NCI-H128 (cell line): ENCODE data around the gene ADGRL3.

Source experiments
- DNase-seq: peaks from one replicate; lab custom pipeline; 2025; ENCODE audit not compliant: unreplicated experiment; lab: John Stamatoyannopoulos, UW

ADGRL3 gene

GRCh38 chr4:61872983-61873382 is 672.9 kb downstream of the ADGRL3 start:
- DNase-seq, result no peak

- no peak for DNase-seq
These were observed 677.1 kb downstream of the ADGRL3 start for GRCh38 chr4:61877266-61877665.

- DNase-seq, result no peak
These were observed 677.8 kb downstream of the ADGRL3 start for GRCh38 chr4:61877893-61878292.

- no peak for DNase-seq
These were observed 682.3 kb downstream of the ADGRL3 start for GRCh38 chr4:61882381-61882780.

- no peak for DNase-seq
These were observed 686.0 kb downstream of the ADGRL3 start for GRCh38 chr4:61886131-61886530.

GRCh38 chr4:61889117-61889516 is 689.0 kb downstream of the ADGRL3 start:
- no peak for DNase-seq

GRCh38 chr4:61890321-61890720 is 690.2 kb downstream of the ADGRL3 start:
- no peak for DNase-seq

- no peak for DNase-seq
These were observed 691.8 kb downstream of the ADGRL3 start for GRCh38 chr4:61891953-61892352.

- no peak for DNase-seq
These were observed 696.5 kb downstream of the ADGRL3 start for GRCh38 chr4:61896634-61897033.

- no peak for DNase-seq
These were observed 708.9 kb downstream of the ADGRL3 start for GRCh38 chr4:61909031-61909430.

GRCh38 chr4:61911313-61911756 is 711.2 kb downstream of the ADGRL3 start:
- DNase-seq, result no peak

- DNase-seq, result no peak
These were observed 713.5 kb downstream of the ADGRL3 start for GRCh38 chr4:61913619-61914018.

GRCh38 chr4:61915501-61915900 is 715.4 kb downstream of the ADGRL3 start:
- no peak for DNase-seq

GRCh38 chr4:61918507-61918906 is 718.4 kb downstream of the ADGRL3 start:
- DNase-seq, result no peak

GRCh38 chr4:61918987-61919386 is 718.9 kb downstream of the ADGRL3 start:
- DNase-seq, result no peak

- DNase-seq, result no peak
These were observed 719.4 kb downstream of the ADGRL3 start for GRCh38 chr4:61919561-61919960.

GRCh38 chr4:61921920-61922319 is 721.8 kb downstream of the ADGRL3 start:
- DNase-seq, result no peak

- DNase-seq, result no peak
These were observed 722.6 kb downstream of the ADGRL3 start for GRCh38 chr4:61922766-61923165.

GRCh38 chr4:61923179-61923578 is 723.1 kb downstream of the ADGRL3 start:
- no peak for DNase-seq

GRCh38 chr4:61924131-61924530 is 724.0 kb downstream of the ADGRL3 start:
- DNase-seq, result no peak

GRCh38 chr4:61933527-61933926 is 733.4 kb downstream of the ADGRL3 start:
- DNase-seq, result no peak

GRCh38 chr4:61934198-61934597 is 734.1 kb downstream of the ADGRL3 start:
- DNase-seq, result no peak

- DNase-seq, result no peak
These were observed 738.2 kb downstream of the ADGRL3 start for GRCh38 chr4:61938250-61938846.
